ENCODE results near the gene PRDM16. TPM values are rescaled to one million over a fixed set of nuclear protein-coding genes. Genes with fewer than 3 reads are reported as not detected.

Gene PRDM16
- total RNA-seq, 4 donors from 2014 or later, result 15.7 to 54.3 (median 27.6) TPM

- no peak overlapping the region for H3K4me3 ChIP-seq (replicated peaks in 1 of 3)
- no peak for DNase-seq
- TF ChIP-seq POLR2A (IDR thresholded peaks at IDR 0.05), result no peak
- no peak for TF ChIP-seq CTCF (IDR thresholded peaks at IDR 0.05)
- intact Hi-C loops (cut with DNase I), result no loop called here
- no peak overlapping the region for H3K27ac ChIP-seq
- H3K4me1 ChIP-seq, result no peaks in the 10 kb centered on the region
- 79 to 80% methylated on average over 10 of the region's 10 CpGs for WGBS, 2 donors
- H3K9me3 ChIP-seq, result no peaks in the 10 kb centered on the region
- no peaks in the 10 kb centered on the region for H3K36me3 ChIP-seq
- H3K27me3 ChIP-seq, result no peaks in the 10 kb centered on the region
These were observed 195.5 kb downstream of the PRDM16 start for GRCh38 chr1:3264456-3264855.

GRCh38 chr1:3265835-3266805 lies 197.1 kb downstream of the PRDM16 start:
- H3K4me1 ChIP-seq, result no peaks in the 10 kb centered on the region
- no peaks in the 10 kb centered on the region for H3K36me3 ChIP-seq
- no peak for DNase-seq
- TF ChIP-seq POLR2A (IDR thresholded peaks at IDR 0.05) (no peak), CTCF (IDR thresholded peaks at IDR 0.05) (no peak)
- intact Hi-C loops (cut with DNase I), result no loop called here
- no peak overlapping the region for H3K27ac ChIP-seq
- H3K4me3 ChIP-seq (replicated peaks in 1 of 3), result no peak overlapping the region
- no peaks in the 10 kb centered on the region for H3K27me3 ChIP-seq
- 85 to 92% methylated on average over 47 to 53 of the region's 53 CpGs for WGBS, 2 donors
- no peaks in the 10 kb centered on the region for H3K9me3 ChIP-seq

GRCh38 chr1:3266870-3267549 lies 198.0 kb downstream of the PRDM16 start:
- H3K4me3 ChIP-seq (replicated peaks in 1 of 3), result no peak overlapping the region
- 95% methylated on average over 27 of the region's 27 CpGs for WGBS, 2 donors
- no peaks in the 10 kb centered on the region for H3K4me1 ChIP-seq
- H3K36me3 ChIP-seq, result no peaks in the 10 kb centered on the region
- no peak for DNase-seq
- TF ChIP-seq POLR2A (IDR thresholded peaks at IDR 0.05) (no peak), CTCF (IDR thresholded peaks at IDR 0.05) (no peak)
- H3K27me3 ChIP-seq, result no peaks in the 10 kb centered on the region
- intact Hi-C loops (cut with DNase I), result no loop called here
- H3K9me3 ChIP-seq, result no peaks in the 10 kb centered on the region
- no peak overlapping the region for H3K27ac ChIP-seq

GRCh38 chr1:3267550-3268270 lies 198.7 kb downstream of the PRDM16 start:
- DNase-seq, result no peak
- Histone ChIP-seq H3K27me3 (no peaks in the 10 kb centered on the region), H3K4me1 (no peaks in the 10 kb centered on the region), H3K36me3 (no peaks in the 10 kb centered on the region), H3K4me3 (replicated peaks in 1 of 3) (no peak overlapping the region), H3K27ac (no peak overlapping the region), H3K9me3 (no peaks in the 10 kb centered on the region)
- WGBS, 2 donors, result 94 to 95% methylated on average over 30 to 37 of the region's 43 CpGs
- TF ChIP-seq POLR2A (IDR thresholded peaks at IDR 0.05) (no peak), CTCF (IDR thresholded peaks at IDR 0.05) (no peak)
- intact Hi-C loops (cut with DNase I), result no loop called here

Data from thyroid gland (tissue), 4 donors.